ENCODE measurements around the gene EYA4.

DNA sequence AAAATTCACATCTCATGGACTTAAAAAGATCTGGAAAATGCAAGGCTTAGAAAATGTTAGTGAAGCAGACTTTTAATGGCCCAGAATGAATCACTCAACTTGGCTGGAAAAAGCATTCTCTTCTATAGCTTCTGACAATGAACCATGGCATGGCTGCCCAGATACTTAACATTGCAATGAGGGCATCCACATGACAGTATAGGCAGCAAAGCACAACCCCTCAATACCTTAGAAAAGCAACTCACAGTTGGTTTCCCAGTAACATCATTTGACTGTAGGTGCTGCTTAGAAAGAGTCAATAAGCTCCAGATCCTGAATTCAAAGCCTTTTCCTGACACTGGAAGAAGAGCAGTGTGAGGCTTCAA lies 155.8 kb downstream of the EYA4 start:
- TF ChIP-seq SMC3 (IDR thresholded peaks at IDR 0.05) (no peak), HMGXB4 (CRISPR knock-in tag; IDR thresholded peaks at IDR 0.05; ENCODE audit: borderline replicate concordance) (no peak), MYC (IDR thresholded peaks at IDR 0.05; ENCODE audit: borderline replicate concordance, low read length) (no peak), RFX5 (IDR thresholded peaks at IDR 0.05) (no peak), JUN (IDR thresholded peaks at IDR 0.05) (no peak), BHLHE40 (IDR thresholded peaks at IDR 0.05; ENCODE audit: low read depth, low read length) (no peak), FOXS1 (CRISPR knock-in tag; IDR thresholded peaks at IDR 0.05) (no peak), NR3C1 (IDR thresholded peaks at IDR 0.05) (no peak)
- TF ChIP-seq, protein P1, sequence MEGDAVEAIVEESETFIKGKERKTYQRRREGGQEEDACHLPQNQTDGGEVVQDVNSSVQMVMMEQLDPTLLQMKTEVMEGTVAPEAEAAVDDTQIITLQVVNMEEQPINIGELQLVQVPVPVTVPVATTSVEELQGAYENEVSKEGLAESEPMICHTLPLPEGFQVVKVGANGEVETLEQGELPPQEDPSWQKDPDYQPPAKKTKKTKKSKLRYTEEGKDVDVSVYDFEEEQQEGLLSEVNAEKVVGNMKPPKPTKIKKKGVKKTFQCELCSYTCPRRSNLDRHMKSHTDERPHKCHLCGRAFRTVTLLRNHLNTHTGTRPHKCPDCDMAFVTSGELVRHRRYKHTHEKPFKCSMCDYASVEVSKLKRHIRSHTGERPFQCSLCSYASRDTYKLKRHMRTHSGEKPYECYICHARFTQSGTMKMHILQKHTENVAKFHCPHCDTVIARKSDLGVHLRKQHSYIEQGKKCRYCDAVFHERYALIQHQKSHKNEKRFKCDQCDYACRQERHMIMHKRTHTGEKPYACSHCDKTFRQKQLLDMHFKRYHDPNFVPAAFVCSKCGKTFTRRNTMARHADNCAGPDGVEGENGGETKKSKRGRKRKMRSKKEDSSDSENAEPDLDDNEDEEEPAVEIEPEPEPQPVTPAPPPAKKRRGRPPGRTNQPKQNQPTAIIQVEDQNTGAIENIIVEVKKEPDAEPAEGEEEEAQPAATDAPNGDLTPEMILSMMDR (IDR thresholded peaks at IDR 0.05), result no peak
- TF ChIP-seq, protein P2, sequence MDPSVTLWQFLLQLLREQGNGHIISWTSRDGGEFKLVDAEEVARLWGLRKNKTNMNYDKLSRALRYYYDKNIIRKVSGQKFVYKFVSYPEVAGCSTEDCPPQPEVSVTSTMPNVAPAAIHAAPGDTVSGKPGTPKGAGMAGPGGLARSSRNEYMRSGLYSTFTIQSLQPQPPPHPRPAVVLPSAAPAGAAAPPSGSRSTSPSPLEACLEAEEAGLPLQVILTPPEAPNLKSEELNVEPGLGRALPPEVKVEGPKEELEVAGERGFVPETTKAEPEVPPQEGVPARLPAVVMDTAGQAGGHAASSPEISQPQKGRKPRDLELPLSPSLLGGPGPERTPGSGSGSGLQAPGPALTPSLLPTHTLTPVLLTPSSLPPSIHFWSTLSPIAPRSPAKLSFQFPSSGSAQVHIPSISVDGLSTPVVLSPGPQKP (IDR thresholded peaks at IDR 0.05; ENCODE audit: low read depth, low read length), result no peak
